Thyroid gland (tissue), 4 donors: ENCODE data around the gene SNCAIP.

Source experiments
- POLR2A ChIP-seq, 2 donors: fragments of 450-650 bp; IDR thresholded peaks; one replicate each; pipeline ENCODE4 v1.6.1; 2017; ENCODE audit warnings: antibody characterized with exemption in 2 of 2, mild to moderate bottlenecking in 2 of 2, moderate library complexity in 1 of 2
- TF ChIP-seq, protein P1 (sequence below), 6 experiments: fragments of 200-600 bp in 3 of 6; fragments of 450-650 bp in 3 of 6; sonication (generic) in 3 of 6; IDR thresholded peaks; one replicate each; pipeline ENCODE4 v1.5.1; 2016 to 2019; ENCODE audit warnings: antibody characterized with exemption in 6 of 6, mild to moderate bottlenecking in 2 of 6, inconsistent platforms in 1 of 6, moderate library complexity in 1 of 6

DNA sequence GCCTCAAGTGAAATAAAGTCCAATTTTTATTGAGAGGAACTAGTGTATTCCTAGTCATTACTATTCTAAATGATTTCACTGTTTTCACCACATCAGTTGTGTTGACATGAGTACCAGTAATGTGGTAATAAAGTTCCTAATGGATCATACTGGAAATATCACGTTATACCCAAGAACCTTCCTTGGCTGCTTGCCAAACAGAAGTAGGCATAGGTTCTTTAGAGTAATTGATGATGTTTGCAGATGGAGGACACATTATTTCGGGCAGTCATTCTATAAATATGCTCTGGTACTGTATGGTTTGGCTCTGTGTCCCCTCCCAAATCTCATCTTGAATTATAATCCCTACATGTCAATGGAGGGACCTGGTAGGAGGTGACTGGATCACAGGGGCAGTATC, 15.1 kb downstream of the SNCAIP start:
- TF ChIP-seq POLR2A (IDR thresholded peaks at IDR 0.05): no peak
- TF ChIP-seq, protein P1, sequence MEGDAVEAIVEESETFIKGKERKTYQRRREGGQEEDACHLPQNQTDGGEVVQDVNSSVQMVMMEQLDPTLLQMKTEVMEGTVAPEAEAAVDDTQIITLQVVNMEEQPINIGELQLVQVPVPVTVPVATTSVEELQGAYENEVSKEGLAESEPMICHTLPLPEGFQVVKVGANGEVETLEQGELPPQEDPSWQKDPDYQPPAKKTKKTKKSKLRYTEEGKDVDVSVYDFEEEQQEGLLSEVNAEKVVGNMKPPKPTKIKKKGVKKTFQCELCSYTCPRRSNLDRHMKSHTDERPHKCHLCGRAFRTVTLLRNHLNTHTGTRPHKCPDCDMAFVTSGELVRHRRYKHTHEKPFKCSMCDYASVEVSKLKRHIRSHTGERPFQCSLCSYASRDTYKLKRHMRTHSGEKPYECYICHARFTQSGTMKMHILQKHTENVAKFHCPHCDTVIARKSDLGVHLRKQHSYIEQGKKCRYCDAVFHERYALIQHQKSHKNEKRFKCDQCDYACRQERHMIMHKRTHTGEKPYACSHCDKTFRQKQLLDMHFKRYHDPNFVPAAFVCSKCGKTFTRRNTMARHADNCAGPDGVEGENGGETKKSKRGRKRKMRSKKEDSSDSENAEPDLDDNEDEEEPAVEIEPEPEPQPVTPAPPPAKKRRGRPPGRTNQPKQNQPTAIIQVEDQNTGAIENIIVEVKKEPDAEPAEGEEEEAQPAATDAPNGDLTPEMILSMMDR (IDR thresholded peaks at IDR 0.05): no peak
